ENCODE results near the gene SPAG9.
A peak's percentile ranks its signal among the peaks of the same experiment; 100 is the strongest.

DNA sequence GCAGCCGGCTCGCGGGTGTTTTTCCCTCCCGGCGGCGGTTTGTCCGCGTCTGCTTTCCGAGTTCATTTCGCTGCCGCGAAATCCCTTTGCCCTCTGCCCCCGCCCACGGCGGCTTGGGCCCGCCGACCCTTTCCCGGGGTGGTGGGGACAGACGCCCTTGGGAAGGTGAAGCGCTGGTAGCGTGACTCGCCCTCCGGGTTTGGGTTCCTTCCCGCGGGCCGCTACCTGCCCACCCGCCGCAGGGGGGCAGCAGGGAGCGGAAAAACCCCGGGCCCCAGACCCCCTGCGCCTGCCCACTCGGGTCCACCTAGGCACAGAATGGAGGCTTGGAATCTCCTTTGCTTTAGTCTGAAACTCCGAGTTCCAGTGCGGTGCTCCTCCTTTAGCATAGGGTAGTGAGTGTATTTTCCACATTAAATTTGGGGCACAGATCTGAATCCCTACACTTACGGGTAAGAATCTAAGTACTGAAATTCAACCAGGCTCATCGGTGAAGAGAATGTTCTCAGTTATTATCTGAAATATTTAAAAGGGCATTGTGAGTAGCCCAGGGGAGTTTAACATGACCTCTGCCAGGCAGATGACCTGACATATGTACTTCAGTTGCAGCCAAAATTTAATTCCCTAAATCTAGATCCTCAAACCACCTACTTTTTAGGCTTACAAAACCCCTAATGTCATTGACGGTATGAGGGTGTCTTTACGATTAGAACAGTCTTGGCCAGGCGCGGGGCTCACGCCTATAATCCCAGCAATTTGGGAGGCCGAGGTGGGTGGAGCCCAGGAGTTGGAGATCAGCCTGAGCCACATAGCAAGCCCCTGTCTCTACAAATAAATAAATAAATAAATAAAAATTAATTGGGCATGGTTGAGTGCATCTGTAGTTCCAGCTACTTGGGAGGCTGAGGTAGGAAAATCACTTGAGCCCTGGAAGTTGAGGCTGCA lies 46.6 kb upstream of the SPAG9 start:
- TF ChIP-seq, protein P1, sequence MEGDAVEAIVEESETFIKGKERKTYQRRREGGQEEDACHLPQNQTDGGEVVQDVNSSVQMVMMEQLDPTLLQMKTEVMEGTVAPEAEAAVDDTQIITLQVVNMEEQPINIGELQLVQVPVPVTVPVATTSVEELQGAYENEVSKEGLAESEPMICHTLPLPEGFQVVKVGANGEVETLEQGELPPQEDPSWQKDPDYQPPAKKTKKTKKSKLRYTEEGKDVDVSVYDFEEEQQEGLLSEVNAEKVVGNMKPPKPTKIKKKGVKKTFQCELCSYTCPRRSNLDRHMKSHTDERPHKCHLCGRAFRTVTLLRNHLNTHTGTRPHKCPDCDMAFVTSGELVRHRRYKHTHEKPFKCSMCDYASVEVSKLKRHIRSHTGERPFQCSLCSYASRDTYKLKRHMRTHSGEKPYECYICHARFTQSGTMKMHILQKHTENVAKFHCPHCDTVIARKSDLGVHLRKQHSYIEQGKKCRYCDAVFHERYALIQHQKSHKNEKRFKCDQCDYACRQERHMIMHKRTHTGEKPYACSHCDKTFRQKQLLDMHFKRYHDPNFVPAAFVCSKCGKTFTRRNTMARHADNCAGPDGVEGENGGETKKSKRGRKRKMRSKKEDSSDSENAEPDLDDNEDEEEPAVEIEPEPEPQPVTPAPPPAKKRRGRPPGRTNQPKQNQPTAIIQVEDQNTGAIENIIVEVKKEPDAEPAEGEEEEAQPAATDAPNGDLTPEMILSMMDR (tag by site-specific recombination; IDR thresholded peaks at IDR 0.05), result peak; percentile 91
- TF ChIP-seq ZNF121 (tag by site-specific recombination; IDR thresholded peaks at IDR 0.05), result no peak
- TF ChIP-seq, protein P2, sequence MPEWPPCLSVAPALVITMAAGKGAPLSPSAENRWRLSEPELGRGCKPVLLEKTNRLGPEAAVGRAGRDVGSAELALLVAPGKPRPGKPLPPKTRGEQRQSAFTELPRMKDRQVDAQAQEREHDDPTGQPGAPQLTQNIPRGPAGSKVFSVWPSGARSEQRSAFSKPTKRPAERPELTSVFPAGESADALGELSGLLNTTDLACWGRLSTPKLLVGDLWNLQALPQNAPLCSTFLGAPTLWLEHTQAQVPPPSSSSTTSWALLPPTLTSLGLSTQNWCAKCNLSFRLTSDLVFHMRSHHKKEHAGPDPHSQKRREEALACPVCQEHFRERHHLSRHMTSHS (tag by site-specific recombination; IDR thresholded peaks at IDR 0.05), result no peak
- TF ChIP-seq, protein P3, sequence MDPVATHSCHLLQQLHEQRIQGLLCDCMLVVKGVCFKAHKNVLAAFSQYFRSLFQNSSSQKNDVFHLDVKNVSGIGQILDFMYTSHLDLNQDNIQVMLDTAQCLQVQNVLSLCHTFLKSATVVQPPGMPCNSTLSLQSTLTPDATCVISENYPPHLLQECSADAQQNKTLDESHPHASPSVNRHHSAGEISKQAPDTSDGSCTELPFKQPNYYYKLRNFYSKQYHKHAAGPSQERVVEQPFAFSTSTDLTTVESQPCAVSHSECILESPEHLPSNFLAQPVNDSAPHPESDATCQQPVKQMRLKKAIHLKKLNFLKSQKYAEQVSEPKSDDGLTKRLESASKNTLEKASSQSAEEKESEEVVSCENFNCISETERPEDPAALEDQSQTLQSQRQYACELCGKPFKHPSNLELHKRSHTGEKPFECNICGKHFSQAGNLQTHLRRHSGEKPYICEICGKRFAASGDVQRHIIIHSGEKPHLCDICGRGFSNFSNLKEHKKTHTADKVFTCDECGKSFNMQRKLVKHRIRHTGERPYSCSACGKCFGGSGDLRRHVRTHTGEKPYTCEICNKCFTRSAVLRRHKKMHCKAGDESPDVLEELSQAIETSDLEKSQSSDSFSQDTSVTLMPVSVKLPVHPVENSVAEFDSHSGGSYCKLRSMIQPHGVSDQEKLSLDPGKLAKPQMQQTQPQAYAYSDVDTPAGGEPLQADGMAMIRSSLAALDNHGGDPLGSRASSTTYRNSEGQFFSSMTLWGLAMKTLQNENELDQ (tag by site-specific recombination; IDR thresholded peaks at IDR 0.05; ENCODE audit: low read depth), result no peak
- TF ChIP-seq, protein P4, sequence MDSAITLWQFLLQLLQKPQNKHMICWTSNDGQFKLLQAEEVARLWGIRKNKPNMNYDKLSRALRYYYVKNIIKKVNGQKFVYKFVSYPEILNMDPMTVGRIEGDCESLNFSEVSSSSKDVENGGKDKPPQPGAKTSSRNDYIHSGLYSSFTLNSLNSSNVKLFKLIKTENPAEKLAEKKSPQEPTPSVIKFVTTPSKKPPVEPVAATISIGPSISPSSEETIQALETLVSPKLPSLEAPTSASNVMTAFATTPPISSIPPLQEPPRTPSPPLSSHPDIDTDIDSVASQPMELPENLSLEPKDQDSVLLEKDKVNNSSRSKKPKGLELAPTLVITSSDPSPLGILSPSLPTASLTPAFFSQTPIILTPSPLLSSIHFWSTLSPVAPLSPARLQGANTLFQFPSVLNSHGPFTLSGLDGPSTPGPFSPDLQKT (IDR thresholded peaks at IDR 0.05; ENCODE audit: borderline replicate concordance, low read depth, low read length), result no peak
- TF ChIP-seq, protein P5, sequence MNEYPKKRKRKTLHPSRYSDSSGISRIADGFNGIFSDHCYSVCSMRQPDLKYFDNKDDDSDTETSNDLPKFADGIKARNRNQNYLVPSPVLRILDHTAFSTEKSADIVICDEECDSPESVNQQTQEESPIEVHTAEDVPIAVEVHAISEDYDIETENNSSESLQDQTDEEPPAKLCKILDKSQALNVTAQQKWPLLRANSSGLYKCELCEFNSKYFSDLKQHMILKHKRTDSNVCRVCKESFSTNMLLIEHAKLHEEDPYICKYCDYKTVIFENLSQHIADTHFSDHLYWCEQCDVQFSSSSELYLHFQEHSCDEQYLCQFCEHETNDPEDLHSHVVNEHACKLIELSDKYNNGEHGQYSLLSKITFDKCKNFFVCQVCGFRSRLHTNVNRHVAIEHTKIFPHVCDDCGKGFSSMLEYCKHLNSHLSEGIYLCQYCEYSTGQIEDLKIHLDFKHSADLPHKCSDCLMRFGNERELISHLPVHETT (tag by site-specific recombination; IDR thresholded peaks at IDR 0.05), result peak; percentile 68; the same call in 1 of the 2 replicates
